H1 (cell line): ENCODE measurements around the gene STRADB. TPM values are rescaled to one million over a fixed set of nuclear protein-coding genes. Genes with fewer than 3 reads are reported as not detected.

Source experiments
- CTCF ChIA-PET: fragments of 300-600 bp; sonication (Branson Sonifier 250); formaldehyde crosslinking; loops from one replicate; lab custom pipeline; 2021; ENCODE audit not compliant: partially characterized antibody; lab: Charles Lee
- POLR2A ChIA-PET: fragments of 300-600 bp; sonication (Branson Sonifier 250); formaldehyde crosslinking; loops from one replicate; lab custom pipeline; 2021; ENCODE audit warnings: inconsistent platforms; ENCODE audit not compliant: partially characterized antibody; lab: Charles Lee
- DNase-seq, 2 experiments: peaks; one replicate each; pipeline versions ENCODE4 v3.0.0 to v3.0.0-alpha.2; 2010 to 2022; ENCODE audit warnings: low spot score in 2 of 2, low read depth in 1 of 2, mixed read lengths in 1 of 2
- FAIRE-seq: peaks from 2 replicates; lab custom pipeline; 2011; peaks lifted over from hg19 to GRCh38; lab: Jason Lieb, UNC
- H2AFZ ChIP-seq: 2 replicates; pipeline ENCODE4 v1.8.1; 2012; ENCODE audit warnings: low read length, inconsistent platforms
- H2AK5ac ChIP-seq: 2 replicates; pipeline ENCODE4 v1.6.1; 2013; ENCODE audit warnings: low read depth, low read length
- H2BK120ac ChIP-seq: replicated peaks from 2 replicates; pipeline ENCODE3; 2013; ENCODE audit warnings: low read depth, low read length, inconsistent platforms
- H2BK12ac ChIP-seq: 2 replicates; pipeline ENCODE4 v1.6.1; 2013; ENCODE audit warnings: low read depth, low read length
- H2BK15ac ChIP-seq: 2 replicates; pipeline ENCODE4 v1.6.1; 2013; ENCODE audit warnings: low read length
- H2BK20ac ChIP-seq: 2 replicates; pipeline ENCODE4 v1.6.1; 2013; ENCODE audit warnings: low read length
- H2BK5ac ChIP-seq: 2 replicates; pipeline ENCODE4 v1.6.1; 2013; ENCODE audit warnings: low read depth, low read length
- H3K14ac ChIP-seq: 2 replicates; pipeline ENCODE4 v1.6.1; 2013; ENCODE audit warnings: inconsistent platforms; ENCODE audit not compliant: insufficient read length
- H3K18ac ChIP-seq: 2 replicates; pipeline ENCODE4 v1.6.1; 2013; ENCODE audit warnings: low read length; ENCODE audit errors: extremely low read depth
- H3K23ac ChIP-seq: 2 replicates; pipeline ENCODE4 v1.6.1; 2013; ENCODE audit warnings: inconsistent platforms; ENCODE audit not compliant: insufficient read length
- H3K23me2 ChIP-seq: 2 replicates; pipeline ENCODE4 v1.6.1; 2013; ENCODE audit warnings: low read depth, low read length
- H3K27ac ChIP-seq: 2 replicates; pipeline ENCODE4 v1.6.1; 2011; ENCODE audit warnings: low read depth, low read length, inconsistent platforms
- H3K27me3 ChIP-seq, 4 experiments: replicated peaks in 1 of 4; 1 replicate in 1 of 4; 2 replicates in 3 of 4; pipeline versions ENCODE4 v1.6.1 to v1.8.1; 2011 to 2013; ENCODE audit warnings: low read length in 3 of 4, mild to moderate bottlenecking in 3 of 4, inconsistent platforms in 2 of 4, mixed read lengths in 2 of 4, moderate library complexity in 1 of 4; ENCODE audit not compliant: control insufficient read depth in 3 of 4, insufficient read depth in 3 of 4; ENCODE audit errors: extremely low read depth in 1 of 4
- H3K36me3 ChIP-seq, 4 experiments: 2 replicates each; pipeline versions ENCODE4 v1.6.1 to v1.8.1; 2011 to 2013; ENCODE audit warnings: mild to moderate bottlenecking in 4 of 4, low read length in 3 of 4, moderate library complexity in 2 of 4, control low read depth in 1 of 4, inconsistent platforms in 1 of 4; ENCODE audit not compliant: insufficient read depth in 4 of 4, control insufficient read depth in 2 of 4
- H3K4ac ChIP-seq: replicated peaks from 2 replicates; pipeline ENCODE3; 2013; ENCODE audit warnings: low read length, low read depth, mixed read lengths, inconsistent platforms; ENCODE audit not compliant: insufficient read length
- H3K4me1 ChIP-seq, 4 experiments: replicated peaks in 1 of 4; 1 replicate in 1 of 4; 2 replicates in 3 of 4; pipeline versions ENCODE4 v1.6.1 to v1.8.1; 2011 to 2013; ENCODE audit warnings: low read length in 3 of 4, inconsistent platforms in 2 of 4, mixed read lengths in 1 of 4; ENCODE audit not compliant: insufficient read depth in 4 of 4, control insufficient read depth in 3 of 4
- H3K4me2 ChIP-seq, 2 experiments: 2 replicates each; pipeline versions ENCODE4 v1.6.1 to v1.8.1; 2011 to 2013; ENCODE audit warnings: low read depth in 2 of 2, low read length in 2 of 2, control low read depth in 1 of 2, inconsistent platforms in 1 of 2, mild to moderate bottlenecking in 1 of 2; ENCODE audit not compliant: insufficient read depth in 1 of 2
- H3K4me3 ChIP-seq, 4 experiments: fragments of 200-600, 300-600 bp in 1 of 4; sonication (generic), shearing (Covaris generic), sonication (Bioruptor Twin) in 1 of 4; 2 replicates each; pipeline versions ENCODE4 v1.5.1 to v1.8.1; 2011 to 2016; ENCODE audit warnings: low read length in 4 of 4, low read depth in 3 of 4, control low read depth in 2 of 4, inconsistent platforms in 2 of 4, mild to moderate bottlenecking in 2 of 4, mixed read lengths in 1 of 4, moderate library complexity in 1 of 4; ENCODE audit not compliant: insufficient read depth in 2 of 4; ENCODE audit errors: extremely low read depth in 1 of 4
- H3K56ac ChIP-seq: replicated peaks from 2 replicates; pipeline ENCODE3; 2013; ENCODE audit warnings: low read depth, mild to moderate bottlenecking, mixed read lengths, low read length, inconsistent platforms; ENCODE audit not compliant: insufficient read length
- H3K79me1 ChIP-seq: 2 replicates; pipeline ENCODE4 v1.6.1; 2013; ENCODE audit warnings: low read depth, low read length, control low read depth
- H3K79me2 ChIP-seq, 2 experiments: 2 replicates each; pipeline versions ENCODE4 v1.6.1 to v1.8.1; 2012 to 2013; ENCODE audit warnings: low read length in 2 of 2, mild to moderate bottlenecking in 2 of 2, inconsistent platforms in 1 of 2; ENCODE audit not compliant: insufficient read depth in 2 of 2, control insufficient read depth in 1 of 2
- H3K9ac ChIP-seq, 4 experiments: replicated peaks in 1 of 4; 1 replicate in 1 of 4; 2 replicates in 3 of 4; pipeline versions ENCODE4 v1.6.1 to v1.8.1; 2011 to 2013; ENCODE audit warnings: low read depth in 3 of 4, low read length in 3 of 4, control low read depth in 2 of 4, mild to moderate bottlenecking in 2 of 4, moderate library complexity in 2 of 4, inconsistent platforms in 1 of 4; ENCODE audit errors: extremely low read depth in 1 of 4
- H3K9me3 ChIP-seq, 2 experiments: 2 replicates each; pipeline versions ENCODE4 v1.6.1 to v1.8.1; 2012 to 2013; ENCODE audit warnings: mild to moderate bottlenecking in 2 of 2, moderate library complexity in 2 of 2, control low read depth in 1 of 2, inconsistent platforms in 1 of 2, low read depth in 1 of 2, low read length in 1 of 2, mixed read lengths in 1 of 2; ENCODE audit not compliant: insufficient read depth in 2 of 2
- H4K20me1 ChIP-seq, 2 experiments: replicated peaks in 1 of 2; 2 replicates each; pipeline versions ENCODE3 to v1.8.1; 2011 to 2013; ENCODE audit warnings: inconsistent platforms in 2 of 2, low read length in 2 of 2, mild to moderate bottlenecking in 1 of 2; ENCODE audit not compliant: insufficient read depth in 2 of 2, control insufficient read depth in 1 of 2
- H4K5ac ChIP-seq: 2 replicates; pipeline ENCODE4 v1.6.1; 2013; ENCODE audit warnings: low read length, low read depth, mixed read lengths, inconsistent platforms; ENCODE audit not compliant: insufficient read length
- H4K8ac ChIP-seq: 2 replicates; pipeline ENCODE4 v1.8.0; 2013; ENCODE audit warnings: mild to moderate bottlenecking, moderate library complexity, low read length, inconsistent platforms; ENCODE audit not compliant: insufficient read depth; ENCODE audit errors: extremely low read depth
- H4K91ac ChIP-seq: replicated peaks from 2 replicates; pipeline ENCODE3; 2013; ENCODE audit warnings: low read length, mixed read lengths, inconsistent platforms; ENCODE audit not compliant: insufficient read length
- CHD1 ChIP-seq: IDR thresholded peaks from 2 replicates; pipeline ENCODE4 v1.6.1; 2012; ENCODE audit warnings: low read depth, low read length, improper control_type of control experiment
- CTBP2 ChIP-seq: IDR thresholded peaks from 2 replicates; pipeline ENCODE4 v1.7.0; 2011; ENCODE audit warnings: borderline replicate concordance, mild to moderate bottlenecking, moderate library complexity, mixed read lengths, low read length; ENCODE audit not compliant: insufficient read depth, insufficient read length
- E2F6 ChIP-seq: IDR thresholded peaks from 2 replicates; pipeline ENCODE4 v1.6.1; 2012; ENCODE audit warnings: inconsistent platforms
- EGR1 ChIP-seq: IDR thresholded peaks from 2 replicates; pipeline ENCODE4 v1.6.1; 2011; ENCODE audit warnings: low read depth, low read length, borderline replicate concordance
- EZH2 ChIP-seq: fragments of 200-600 bp; sonication (generic); IDR thresholded peaks from 2 replicates; pipeline ENCODE4 v1.7.1; 2012; ENCODE audit warnings: low read depth, mild to moderate bottlenecking, moderate library complexity, low read length, inconsistent platforms; ENCODE audit not compliant: severe bottlenecking
- POU5F1 ChIP-seq: IDR thresholded peaks from 2 replicates; pipeline ENCODE4 v1.6.1; 2011; ENCODE audit warnings: low read depth, mild to moderate bottlenecking, low read length, moderate library complexity
- TBP ChIP-seq: IDR thresholded peaks from 2 replicates; pipeline ENCODE4 v1.6.1; 2011; ENCODE audit warnings: low read depth, low read length, improper control_type of control experiment
- ZNF274 ChIP-seq: IDR thresholded peaks from 2 replicates; pipeline ENCODE4 v1.7.0; 2012; ENCODE audit warnings: low read length, borderline replicate concordance; ENCODE audit errors: extremely low read depth
- WGBS, 2 experiments: shearing (Covaris generic) in 1 of 2; methylation state at CpG; one replicate each; pipeline versions ENCODE4 v1.1.6 to v1.1.7; 2013 to 2015; ENCODE audit warnings: low lambda C conversion rate in 2 of 2, mixed read lengths in 2 of 2, inconsistent platforms in 1 of 2, low coverage in 1 of 2, missing lambda C conversion rate in 1 of 2; ENCODE audit not compliant: insufficient replicate concordance in 2 of 2, insufficient coverage in 1 of 2, insufficient read length in 1 of 2; ENCODE audit errors: extremely low coverage in 1 of 2, missing lambda C conversion rate in 1 of 2; 5-methylcytosine and 5-hydroxymethylcytosine counted together
- polyA plus RNA-seq, 7 experiments: library from polyadenylated mRNA; depleted of rRNA in 3 of 7; stranded (reverse) in 5 of 7; unstranded in 2 of 7; fragments of >200 nt in 5 of 7; fragments of 200-250 nt in 2 of 7; gene quantifications; 1 replicate in 5 of 7; 2 replicates in 1 of 7; 4 replicates in 1 of 7; pipeline versions ENCODE4 v1.2.1 to v1.2.3, GENCODE V29; 2011 to 2013; ENCODE audit warnings: missing spikeins in 2 of 7, mixed read lengths in 2 of 7
- total RNA-seq: library from RNA; stranded (reverse); fragmentation: NEBNext Ultra II Directional; extraction: Animal tissue kit (Norgen Biotek cat#: 25700); gene quantifications from 2 replicates; pipeline ENCODE4 v1.2.1, GENCODE V29; 2021
- TF ChIP-seq, protein P1 (sequence below), 3 experiments: IDR thresholded peaks; 1 replicate in 2 of 3; 2 replicates in 1 of 3; pipeline versions ENCODE4 v1.5.1 to v1.6.1; 2011; ENCODE audit warnings: low read length in 3 of 3, mild to moderate bottlenecking in 3 of 3, inconsistent platforms in 2 of 3, low read depth in 1 of 3, moderate library complexity in 1 of 3; ENCODE audit not compliant: insufficient read depth in 1 of 3; ENCODE audit errors: control extremely low read depth in 1 of 3

The STRADB gene
- total and polyA plus RNA-seq, 2 of the 8 experiments (the other 6 are each of a cell fraction or from before 2014, with no cell fraction given), result 20.9 to 34.9 TPM

- H3K79me1 ChIP-seq, result no peaks in the 10 kb centered on the region
- no peak overlapping the region for H4K8ac ChIP-seq
- H3K27ac ChIP-seq, result no peak overlapping the region
- H2BK12ac ChIP-seq, result no peak overlapping the region
- no peak overlapping the region for H3K4me3 ChIP-seq
- no peak overlapping the region for H2AK5ac ChIP-seq
- peaks cover 0 to 6% of the 10 kb centered on the region in 2 experiments; a peak in 2 of 4 replicates for H3K79me2 ChIP-seq
- no peaks in the 10 kb centered on the region for H3K36me3 ChIP-seq
- no peak overlapping the region for H2BK5ac ChIP-seq
- no peak overlapping the region for H2BK120ac ChIP-seq
- no peak overlapping the region for H3K9ac ChIP-seq
- H4K20me1 ChIP-seq, result no peaks in the 10 kb centered on the region
- no peak overlapping the region for H3K4ac ChIP-seq
- no peaks in the 10 kb centered on the region for H3K27me3 ChIP-seq
- H4K5ac ChIP-seq, result no peak overlapping the region
- ChIA-PET POLR2A (interaction anchor here (1.1 kb wide), 1 partner anchor 8 kb away, joined by 3 read pairs; no protein-coding TSS in a partner anchor), CTCF (interaction anchor here (2.1 kb wide), 1 partner anchor 9 kb away, joined by 4 read pairs; no protein-coding TSS in a partner anchor)
- no peak for FAIRE-seq
- H2AFZ ChIP-seq, result no peak overlapping the region
- no peak overlapping the region for H2BK20ac ChIP-seq
- H3K18ac ChIP-seq, result no peak overlapping the region
- H3K9me3 ChIP-seq, result no peaks in the 10 kb centered on the region
- TF ChIP-seq CTBP2 (no peak), CHD1 (no peak), EGR1 (no peak), E2F6 (no peak), EZH2 (no peak), TBP (no peak), ZNF274 (no peak), POU5F1 (no peak)
- TF ChIP-seq, protein P1, sequence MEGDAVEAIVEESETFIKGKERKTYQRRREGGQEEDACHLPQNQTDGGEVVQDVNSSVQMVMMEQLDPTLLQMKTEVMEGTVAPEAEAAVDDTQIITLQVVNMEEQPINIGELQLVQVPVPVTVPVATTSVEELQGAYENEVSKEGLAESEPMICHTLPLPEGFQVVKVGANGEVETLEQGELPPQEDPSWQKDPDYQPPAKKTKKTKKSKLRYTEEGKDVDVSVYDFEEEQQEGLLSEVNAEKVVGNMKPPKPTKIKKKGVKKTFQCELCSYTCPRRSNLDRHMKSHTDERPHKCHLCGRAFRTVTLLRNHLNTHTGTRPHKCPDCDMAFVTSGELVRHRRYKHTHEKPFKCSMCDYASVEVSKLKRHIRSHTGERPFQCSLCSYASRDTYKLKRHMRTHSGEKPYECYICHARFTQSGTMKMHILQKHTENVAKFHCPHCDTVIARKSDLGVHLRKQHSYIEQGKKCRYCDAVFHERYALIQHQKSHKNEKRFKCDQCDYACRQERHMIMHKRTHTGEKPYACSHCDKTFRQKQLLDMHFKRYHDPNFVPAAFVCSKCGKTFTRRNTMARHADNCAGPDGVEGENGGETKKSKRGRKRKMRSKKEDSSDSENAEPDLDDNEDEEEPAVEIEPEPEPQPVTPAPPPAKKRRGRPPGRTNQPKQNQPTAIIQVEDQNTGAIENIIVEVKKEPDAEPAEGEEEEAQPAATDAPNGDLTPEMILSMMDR (IDR thresholded peaks at IDR 0.05; ENCODE audit: control extremely low read depth in 1 of 3, insufficient read depth in 1 of 3, low read depth in 1 of 3, low read length in 3 of 3), result no peak
- 96% methylated on average over 1 of the region's 1 CpG; no CpG with 5 or more reads in 1 of the 2 experiments for WGBS, 2 experiments
- no peak overlapping the region for H3K56ac ChIP-seq
- H3K4me2 ChIP-seq, result no peak overlapping the region
- H4K91ac ChIP-seq, result no peak overlapping the region
- H2BK15ac ChIP-seq, result no peak overlapping the region
- DNase-seq, result no peak
- no peak overlapping the region for H3K14ac ChIP-seq
- H3K23ac ChIP-seq, result no peak overlapping the region
- no peaks in the 10 kb centered on the region for H3K4me1 ChIP-seq
- peaks cover 5% of the 10 kb centered on the region; the same call in 1 of the 2 replicates for H3K23me2 ChIP-seq
Observed at GRCh38 chr2:201447086-201447485, 4.5 kb upstream of the STRADB start.
